GM19193 (cell line): ENCODE data around the gene RORC.

Source experiments
- POLR2A ChIP-seq: IDR thresholded peaks from 4 replicates; pipeline ENCODE4 v1.6.1; 2011; ENCODE audit not compliant: insufficient read depth, insufficient read length; ENCODE audit errors: extremely low read depth

The RORC gene

GRCh38 chr1:151779852-151780251 is 51.8 kb downstream of the RORC start:
- TF ChIP-seq POLR2A: no peak

- TF ChIP-seq POLR2A: no peak
Observed at GRCh38 chr1:151777317-151777716, 54.3 kb downstream of the RORC start.

- TF ChIP-seq POLR2A: no peak
Observed at GRCh38 chr1:151776665-151777062, 54.9 kb downstream of the RORC start.

- no peak for TF ChIP-seq POLR2A
Observed at GRCh38 chr1:151775894-151776664, 55.5 kb downstream of the RORC start.

GRCh38 chr1:151774256-151774922 is 57.2 kb downstream of the RORC start:
- TF ChIP-seq POLR2A: no peak

- TF ChIP-seq POLR2A: no peak
Observed at GRCh38 chr1:151773702-151774101, 57.9 kb downstream of the RORC start.

- TF ChIP-seq POLR2A: no peak
Observed at GRCh38 chr1:151763990-151764389, 67.6 kb downstream of the RORC start.

GRCh38 chr1:151762941-151763921 is 68.4 kb downstream of the RORC start, which contains the start of gene MRPL9:
TSS of gene MRPL9 (minus strand) at chr1:151763496. CDS start at chr1:151763479, 17 bp downstream.
- TF ChIP-seq POLR2A: peak; percentile 79

- no peak for TF ChIP-seq POLR2A
Observed at GRCh38 chr1:151760597-151761385, 70.8 kb downstream of the RORC start.

GRCh38 chr1:151759241-151759640 is 72.4 kb downstream of the RORC start:
- TF ChIP-seq POLR2A: no peak

GRCh38 chr1:151756291-151756690 is 75.3 kb downstream of the RORC start:
- no peak for TF ChIP-seq POLR2A
